ENCODE data around the gene TMEM109. TPM values are rescaled to one million over a fixed set of nuclear protein-coding genes. Genes with fewer than 3 reads are reported as not detected.

TMEM109 gene
- total and polyA plus RNA-seq, 2 of the 8 experiments (the other 6 are each of a cell fraction or from before 2014, with no cell fraction given), result 27.3 to 30.3 TPM

GRCh38 chr11:60921777-60922335, 7.9 kb downstream of the TMEM109 start (continued):
- TF ChIP-seq SAP30 (IDR thresholded peaks at IDR 0.05; ENCODE audit: insufficient read depth, insufficient replicate concordance, low read length) (no peak), CHD1 (IDR thresholded peaks at IDR 0.05; ENCODE audit: low read depth, low read length) (no peak)
